Left ventricle myocardium inferior (tissue), 1 donor: ENCODE data around the gene KANTR. TPM values are rescaled to one million over a fixed set of nuclear protein-coding genes. Genes with fewer than 3 reads are reported as not detected.

ENCODE experiments used
- DNase-seq: peaks from one replicate; pipeline ENCODE4 v3.0.0-alpha.2; 2020
- H3K27ac ChIP-seq: fragments of 200-600 bp; replicated peaks from 2 replicates; pipeline ENCODE4 v1.8.0; 2021
- H3K27me3 ChIP-seq: fragments of 200-600 bp; 2 replicates; pipeline ENCODE4 v1.8.0; 2021; ENCODE audit warnings: low read depth
- H3K36me3 ChIP-seq: fragments of 200-600 bp; 2 replicates; pipeline ENCODE4 v1.8.0; 2021
- H3K4me1 ChIP-seq: fragments of 200-600 bp; 2 replicates; pipeline ENCODE4 v1.8.0; 2021
- H3K4me3 ChIP-seq: fragments of 200-600 bp; 2 replicates; pipeline ENCODE4 v1.8.0; 2021; ENCODE audit warnings: mild to moderate bottlenecking, moderate library complexity
- H3K9me3 ChIP-seq: fragments of 200-600 bp; replicated peaks from 2 replicates; pipeline ENCODE4 v1.8.0; 2021
- intact Hi-C: fragments of 100-400 bp; cut with micrococcal nuclease; formaldehyde crosslinking; loops from one replicate; pipeline ENCODE4 v1.11.0; 2022
- total RNA-seq: library from RNA; stranded (reverse); fragmentation: NEBNext Ultra II Directional; extraction: Animal tissue kit (Norgen Biotek cat#: 25700); gene quantifications from one replicate; pipeline ENCODE4 v1.2.1, GENCODE V29; 2021
- TF ChIP-seq, protein P1 (sequence below): fragments of 200-600 bp; IDR thresholded peaks from 2 replicates; pipeline ENCODE4 v1.8.0; 2021; ENCODE audit warnings: antibody characterized with exemption, mild to moderate bottlenecking, borderline replicate concordance
- donor health status: DM: no; HTN: yes; CAD: no; lungs with severe emphysema.

KANTR gene
- total RNA-seq, 1 donor from 2014 or later = 5.0 TPM

DNA sequence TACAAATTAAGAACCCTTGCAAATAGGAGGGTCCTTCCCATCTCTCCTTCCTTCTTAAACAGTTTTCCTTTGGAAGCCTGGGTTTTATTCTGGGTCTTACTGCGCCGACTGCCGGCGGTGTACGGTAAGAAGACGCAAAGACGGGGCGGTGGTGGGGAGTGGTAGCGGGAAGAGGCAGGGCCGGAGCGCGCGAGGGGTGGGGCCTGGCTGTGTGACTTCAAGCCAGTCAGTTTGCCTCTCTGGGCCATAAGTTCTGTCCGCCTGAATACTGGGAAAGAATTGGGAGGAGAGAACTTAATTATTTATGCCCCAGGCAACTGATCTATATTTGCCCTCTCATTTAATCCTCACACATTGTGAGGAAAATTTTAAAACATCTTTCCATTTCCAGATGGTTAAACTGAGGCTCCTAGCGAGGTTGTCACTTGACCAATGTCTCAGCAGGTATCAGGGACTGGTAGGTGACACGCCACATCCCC, 726 bp upstream of the KANTR start:
- peak overlapping the region; percentile 96 for H3K27ac ChIP-seq
- peaks cover 12% of the 10 kb centered on the region for H3K4me1 ChIP-seq
- no peaks in the 10 kb centered on the region for H3K27me3 ChIP-seq
- no peaks in the 10 kb centered on the region for H3K36me3 ChIP-seq
- TF ChIP-seq, protein P1, sequence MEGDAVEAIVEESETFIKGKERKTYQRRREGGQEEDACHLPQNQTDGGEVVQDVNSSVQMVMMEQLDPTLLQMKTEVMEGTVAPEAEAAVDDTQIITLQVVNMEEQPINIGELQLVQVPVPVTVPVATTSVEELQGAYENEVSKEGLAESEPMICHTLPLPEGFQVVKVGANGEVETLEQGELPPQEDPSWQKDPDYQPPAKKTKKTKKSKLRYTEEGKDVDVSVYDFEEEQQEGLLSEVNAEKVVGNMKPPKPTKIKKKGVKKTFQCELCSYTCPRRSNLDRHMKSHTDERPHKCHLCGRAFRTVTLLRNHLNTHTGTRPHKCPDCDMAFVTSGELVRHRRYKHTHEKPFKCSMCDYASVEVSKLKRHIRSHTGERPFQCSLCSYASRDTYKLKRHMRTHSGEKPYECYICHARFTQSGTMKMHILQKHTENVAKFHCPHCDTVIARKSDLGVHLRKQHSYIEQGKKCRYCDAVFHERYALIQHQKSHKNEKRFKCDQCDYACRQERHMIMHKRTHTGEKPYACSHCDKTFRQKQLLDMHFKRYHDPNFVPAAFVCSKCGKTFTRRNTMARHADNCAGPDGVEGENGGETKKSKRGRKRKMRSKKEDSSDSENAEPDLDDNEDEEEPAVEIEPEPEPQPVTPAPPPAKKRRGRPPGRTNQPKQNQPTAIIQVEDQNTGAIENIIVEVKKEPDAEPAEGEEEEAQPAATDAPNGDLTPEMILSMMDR = peak; percentile 64
- no peaks in the 10 kb centered on the region for H3K9me3 ChIP-seq
- DNase-seq = peak; percentile 82
- H3K4me3 ChIP-seq = peak overlapping the region; percentile 80
- intact Hi-C loops = no loop called here

DNA sequence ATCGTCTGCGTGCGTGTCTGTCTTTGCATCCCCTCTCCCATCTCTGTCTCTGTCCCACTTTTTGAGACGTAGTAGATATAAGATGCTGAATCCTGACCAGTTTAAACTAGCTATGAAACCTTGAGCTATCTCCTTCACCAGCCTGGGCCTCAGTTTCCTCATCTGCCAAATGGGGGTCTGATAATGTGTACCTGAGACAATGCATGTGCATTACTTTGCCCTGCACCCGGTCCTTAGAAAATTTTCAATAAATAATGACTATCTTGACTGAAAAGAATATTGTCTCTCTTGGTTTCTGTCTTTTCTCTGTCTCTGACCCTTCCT, 602 bp downstream of the KANTR start:
- Histone ChIP-seq H3K4me3 (peak overlapping the region; percentile 80), H3K27ac (peak overlapping the region; percentile 96), H3K27me3 (no peaks in the 10 kb centered on the region), H3K9me3 (no peaks in the 10 kb centered on the region), H3K4me1 (peaks cover 12% of the 10 kb centered on the region), H3K36me3 (no peaks in the 10 kb centered on the region)
- intact Hi-C loops = no loop called here
- no peak for DNase-seq
- TF ChIP-seq, protein P1 = no peak

DNA sequence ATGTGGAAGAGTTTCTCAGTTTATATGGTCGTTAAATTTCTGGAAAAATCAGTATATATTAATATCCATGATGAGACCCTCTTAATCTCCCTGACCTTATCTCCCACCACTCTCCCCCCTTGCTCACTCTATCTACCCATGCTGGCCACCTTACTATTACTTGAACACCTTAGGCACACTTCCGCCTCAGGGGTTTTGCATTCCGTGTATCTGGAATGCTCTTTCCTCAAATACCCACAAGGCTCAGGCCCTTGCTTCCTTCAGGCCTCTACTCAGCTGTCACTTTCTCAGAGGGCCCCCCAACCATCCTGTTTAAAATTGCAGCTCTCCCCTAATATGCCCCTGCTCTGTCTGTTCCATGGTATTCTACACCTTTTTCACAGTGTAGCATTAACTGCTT, 1.9 kb downstream of the KANTR start:
- H3K27me3 ChIP-seq = no peaks in the 10 kb centered on the region
- peaks cover 12% of the 10 kb centered on the region for H3K4me1 ChIP-seq
- no peak overlapping the region for H3K27ac ChIP-seq
- intact Hi-C loops = no loop called here
- no peak overlapping the region for H3K4me3 ChIP-seq
- DNase-seq = no peak
- TF ChIP-seq, protein P1 = no peak
- H3K9me3 ChIP-seq = no peaks in the 10 kb centered on the region
- no peaks in the 10 kb centered on the region for H3K36me3 ChIP-seq

DNA sequence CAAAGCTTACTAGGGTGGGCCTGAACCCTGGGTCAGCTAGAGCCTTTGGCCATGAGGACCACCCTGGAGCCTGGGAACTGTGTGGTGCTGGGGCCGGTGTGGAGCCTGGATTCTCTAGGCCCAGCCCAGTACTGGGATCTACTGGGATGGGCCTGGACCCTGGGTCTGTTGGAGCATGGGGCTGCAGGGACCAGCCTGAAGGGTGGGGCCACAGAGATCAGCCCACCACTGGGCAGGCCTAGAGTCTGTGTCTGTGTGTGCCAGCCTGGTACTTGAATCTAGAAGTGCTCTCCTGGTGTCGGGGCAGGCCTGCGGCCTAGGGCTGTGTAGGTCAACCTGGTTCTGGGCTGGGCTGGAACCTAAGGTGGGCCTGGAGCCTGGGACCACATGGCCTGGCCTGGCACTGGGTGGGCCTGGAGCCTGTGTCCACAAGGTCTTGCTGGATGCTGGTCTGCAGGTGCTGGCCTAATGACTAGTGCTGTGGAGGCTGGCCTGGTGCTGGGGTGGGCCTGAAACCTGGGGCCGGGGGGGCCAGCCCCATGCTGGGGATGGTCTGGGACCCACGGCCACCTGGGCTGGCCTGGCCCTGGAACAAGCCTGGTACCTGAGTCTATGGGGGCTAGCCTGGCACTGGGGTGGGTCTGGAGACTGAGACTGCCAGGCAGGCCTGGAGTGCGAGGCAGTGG, 21.1 kb downstream of the KANTR start:
- H3K27ac ChIP-seq = peak overlapping the region; percentile 50
- peaks cover 13% of the 10 kb centered on the region for H3K4me1 ChIP-seq

DNA sequence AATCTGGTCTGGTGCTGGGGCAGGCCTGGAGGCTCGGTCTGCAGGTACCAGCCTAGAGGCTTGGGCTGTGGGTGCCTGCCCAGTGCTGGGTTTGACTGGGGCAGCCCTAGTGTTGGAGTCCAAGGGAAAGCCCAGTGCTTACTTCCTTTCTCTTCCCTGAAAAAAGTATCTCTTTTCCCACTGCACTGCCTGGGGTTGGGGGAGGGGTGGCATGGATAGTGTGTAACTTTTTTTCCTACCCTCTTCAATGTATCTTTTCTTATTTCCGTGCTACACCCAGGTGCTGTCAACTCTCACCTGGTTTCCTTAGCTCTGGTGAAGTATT, 21.6 kb downstream of the KANTR start:
- H3K27ac ChIP-seq = peak overlapping the region; percentile 50
- H3K27me3 ChIP-seq = no peaks in the 10 kb centered on the region
- H3K4me3 ChIP-seq = no peak overlapping the region
- TF ChIP-seq, protein P1 = no peak
- no peak for DNase-seq
- intact Hi-C loops = no loop called here
- no peaks in the 10 kb centered on the region for H3K36me3 ChIP-seq
- no peaks in the 10 kb centered on the region for H3K9me3 ChIP-seq
- peaks cover 13% of the 10 kb centered on the region for H3K4me1 ChIP-seq

More for the DNA sequence above, 21.1 kb downstream of the KANTR start:
- Histone ChIP-seq H3K36me3 (no peaks in the 10 kb centered on the region), H3K27me3 (no peaks in the 10 kb centered on the region), H3K9me3 (no peaks in the 10 kb centered on the region), H3K4me3 (no peak overlapping the region)
- no peak for DNase-seq
- TF ChIP-seq, protein P1 = no peak
- intact Hi-C loops = no loop called here
